Spleen (tissue), 11 donors: Measurements from ENCODE around the gene SLC38A11. TPM values are rescaled to one million over a fixed set of nuclear protein-coding genes. Genes with fewer than 3 reads are reported as not detected.
"Not testable (repeated sequence)": the region's sequence is repeated elsewhere in the genome, so short reads cannot be mapped to it uniquely, and the experiment has no call there.

Experiments used
- DNase-seq: peaks from one replicate; pipeline ENCODE4 v3.0.0-alpha.2; 2020
- H3K27ac ChIP-seq, 8 donors: fragments of 200-600 bp; sonication (generic) in 7 of 8; 1 replicate in 4 of 8; 2 replicates in 4 of 8; pipeline versions ENCODE4 v1.5.0 to v1.8.0; 2016 to 2021; ENCODE audit warnings: inconsistent platforms in 4 of 8, mild to moderate bottlenecking in 4 of 8, moderate library complexity in 1 of 8
- H3K27me3 ChIP-seq, 7 donors: fragments of 200-600 bp; sonication (generic) in 6 of 7; replicated peaks in 1 of 7; 1 replicate in 4 of 7; 2 replicates in 3 of 7; pipeline versions ENCODE4 v1.5.0 to v1.8.0; 2016 to 2021; ENCODE audit warnings: inconsistent platforms in 3 of 7, mild to moderate bottlenecking in 1 of 7
- H3K36me3 ChIP-seq, 6 donors: fragments of 200-600 bp; sonication (generic) in 5 of 6; 1 replicate in 4 of 6; 2 replicates in 2 of 6; pipeline versions ENCODE4 v1.5.0 to v1.8.0; 2016 to 2021; ENCODE audit warnings: inconsistent platforms in 2 of 6
- H3K4me1 ChIP-seq, 6 donors: fragments of 200-600 bp; sonication (generic) in 5 of 6; 1 replicate in 3 of 6; 2 replicates in 3 of 6; pipeline versions ENCODE4 v1.5.0 to v1.8.0; 2016 to 2021; ENCODE audit warnings: inconsistent platforms in 3 of 6
- H3K4me3 ChIP-seq, 8 donors: fragments of 200-600 bp; sonication (generic) in 7 of 8; 1 replicate in 4 of 8; 2 replicates in 4 of 8; pipeline versions ENCODE4 v1.5.0 to v1.8.0; 2016 to 2021; ENCODE audit warnings: inconsistent platforms in 4 of 8, mild to moderate bottlenecking in 4 of 8, moderate library complexity in 2 of 8
- H3K9me3 ChIP-seq, 8 donors: fragments of 200-600 bp; sonication (generic) in 7 of 8; 1 replicate in 4 of 8; 2 replicates in 4 of 8; pipeline versions ENCODE4 v1.5.0 to v1.8.0; 2016 to 2021; ENCODE audit warnings: inconsistent platforms in 4 of 8
- POLR2A ChIP-seq, 3 donors: fragments of 450-650 bp; IDR thresholded peaks; one replicate each; pipeline ENCODE4 v1.5.1; 2017; ENCODE audit warnings: antibody characterized with exemption in 3 of 3, mild to moderate bottlenecking in 1 of 3
- POLR2AphosphoS5 ChIP-seq, 3 donors: sonication (generic); formaldehyde crosslinking; IDR thresholded peaks; one replicate each; pipeline ENCODE4 v1.5.1; 2017; ENCODE audit warnings: antibody characterized with exemption in 3 of 3
- WGBS, 5 donors: extraction: QIAGEN DNeasy Blood & Tissue Kit in 3 of 5; methylation state at CpG; one replicate each; pipeline versions ENCODE4 v1.1.5 to v1.1.7; 2013 to 2018; 5-methylcytosine and 5-hydroxymethylcytosine counted together
- intact Hi-C: fragments of 100-400 bp; cut with DNase I; formaldehyde crosslinking; loops from one replicate; pipeline ENCODE4 v1.15.0; 2023; ENCODE audit warnings: low total_unique reads
- polyA plus RNA-seq, 3 donors: library from polyadenylated mRNA; stranded (reverse); fragments of 200-250 nt; gene quantifications; one replicate each; pipeline ENCODE4 v1.2.1, GENCODE V29; 2013
- total RNA-seq, 7 donors: library from RNA; depleted of rRNA in 3 of 7; stranded (reverse); fragments of >200 nt in 3 of 7; fragmentation: NEBNext Ultra II Directional in 4 of 7; extraction: Animal tissue kit (Norgen Biotek cat#: 25700) in 4 of 7; gene quantifications; one replicate each; pipeline versions ENCODE4 v1.1.0 to v1.2.1, GENCODE V29; 2016 to 2021
- TF ChIP-seq, protein P1 (sequence below), 11 experiments: fragments of 200-600 bp in 7 of 11; fragments of 450-650 bp in 4 of 11; sonication (generic) in 4 of 11; IDR thresholded peaks in 8 of 11; conservative IDR thresholded peaks in 3 of 11; 1 replicate in 7 of 11; 2 replicates in 4 of 11; pipeline versions ENCODE4 v1.4.0 to v1.8.0; 2016 to 2021; ENCODE audit warnings: antibody characterized with exemption in 11 of 11, inconsistent platforms in 4 of 11, mild to moderate bottlenecking in 1 of 11
- donor health status: healthy with polysubstance abuse.
- donor health status: DM: no; HTN: no; CAD: no; lungs with moderate emphysema.
- donor health status: DM: no; HTN: no; CAD: no.
- donor health status: Bipolar disorder and iron deficiency.
- donor health status: healthy.
- donor health status: DM: no; HTN: no; CAD: no.
- donor health status: DM: yes; HTN: yes; CAD: no.

SLC38A11 gene
- total and polyA plus RNA-seq, 10 donors: 5.8 to 48.6 (median 24.5) TPM

DNA sequence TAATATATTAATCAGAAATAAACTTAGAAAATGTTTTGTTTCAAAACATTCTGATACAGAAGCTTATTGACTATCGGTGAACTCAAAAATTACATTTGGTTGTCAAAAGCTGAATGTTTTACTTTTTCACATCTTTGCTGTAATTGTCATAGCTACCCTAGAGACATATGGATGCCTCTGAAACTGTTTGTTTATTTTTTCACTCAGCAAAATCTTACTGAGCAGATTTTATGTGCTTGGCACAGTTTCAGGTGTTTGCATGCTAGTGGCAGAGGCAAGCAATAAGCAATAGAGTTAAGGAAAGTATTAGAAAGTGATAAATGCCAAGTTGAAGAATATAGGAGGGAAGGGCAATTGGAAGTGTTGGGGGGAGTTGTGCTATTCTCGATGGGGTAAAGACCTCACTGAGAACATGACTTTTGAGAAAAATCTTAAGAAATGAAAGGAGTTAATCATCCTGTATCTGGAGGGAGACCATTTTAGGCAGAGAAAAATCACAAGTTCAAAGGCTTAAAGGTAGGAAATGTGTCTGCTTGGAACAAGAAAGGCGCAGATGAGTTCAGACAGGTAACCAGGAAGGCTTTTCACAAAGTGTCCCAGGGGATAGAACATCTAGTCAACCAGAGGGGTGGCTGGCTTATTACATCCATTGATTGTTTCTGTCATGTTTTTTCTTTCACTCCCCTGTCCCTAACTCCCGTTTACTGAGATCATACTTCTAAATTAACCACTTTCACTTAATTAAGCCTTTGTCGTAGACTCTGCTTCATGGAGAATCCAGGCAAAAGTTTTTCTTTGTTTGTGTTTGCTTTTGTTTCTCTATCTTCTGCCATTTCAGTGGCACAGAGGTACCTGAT, 86.5 kb downstream of the SLC38A11 start:
- no peaks in the 10 kb centered on the region for H3K27me3 ChIP-seq
- DNase-seq: no peak
- no peak overlapping the region for H3K27ac ChIP-seq
- no peaks in the 10 kb centered on the region for H3K9me3 ChIP-seq
- no peak overlapping the region for H3K4me3 ChIP-seq
- H3K4me1 ChIP-seq: peaks cover 0 to 14% (median 0%) of the 10 kb centered on the region in 6 donors
- 84 to 90% (median 88%) methylated on average over 5 of the region's 5 CpGs for WGBS, 5 donors
- intact Hi-C loops: no loop called here
- no peak for TF ChIP-seq POLR2A (IDR thresholded peaks at IDR 0.05)
- no peak for TF ChIP-seq POLR2AphosphoS5 (IDR thresholded peaks at IDR 0.05)
- TF ChIP-seq, protein P1, sequence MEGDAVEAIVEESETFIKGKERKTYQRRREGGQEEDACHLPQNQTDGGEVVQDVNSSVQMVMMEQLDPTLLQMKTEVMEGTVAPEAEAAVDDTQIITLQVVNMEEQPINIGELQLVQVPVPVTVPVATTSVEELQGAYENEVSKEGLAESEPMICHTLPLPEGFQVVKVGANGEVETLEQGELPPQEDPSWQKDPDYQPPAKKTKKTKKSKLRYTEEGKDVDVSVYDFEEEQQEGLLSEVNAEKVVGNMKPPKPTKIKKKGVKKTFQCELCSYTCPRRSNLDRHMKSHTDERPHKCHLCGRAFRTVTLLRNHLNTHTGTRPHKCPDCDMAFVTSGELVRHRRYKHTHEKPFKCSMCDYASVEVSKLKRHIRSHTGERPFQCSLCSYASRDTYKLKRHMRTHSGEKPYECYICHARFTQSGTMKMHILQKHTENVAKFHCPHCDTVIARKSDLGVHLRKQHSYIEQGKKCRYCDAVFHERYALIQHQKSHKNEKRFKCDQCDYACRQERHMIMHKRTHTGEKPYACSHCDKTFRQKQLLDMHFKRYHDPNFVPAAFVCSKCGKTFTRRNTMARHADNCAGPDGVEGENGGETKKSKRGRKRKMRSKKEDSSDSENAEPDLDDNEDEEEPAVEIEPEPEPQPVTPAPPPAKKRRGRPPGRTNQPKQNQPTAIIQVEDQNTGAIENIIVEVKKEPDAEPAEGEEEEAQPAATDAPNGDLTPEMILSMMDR (IDR thresholded peaks at IDR 0.05 in 8 of 11, conservative IDR thresholded peaks at IDR 0.05 in 3 of 11): no peak
- H3K36me3 ChIP-seq: no peaks in the 10 kb centered on the region

DNA sequence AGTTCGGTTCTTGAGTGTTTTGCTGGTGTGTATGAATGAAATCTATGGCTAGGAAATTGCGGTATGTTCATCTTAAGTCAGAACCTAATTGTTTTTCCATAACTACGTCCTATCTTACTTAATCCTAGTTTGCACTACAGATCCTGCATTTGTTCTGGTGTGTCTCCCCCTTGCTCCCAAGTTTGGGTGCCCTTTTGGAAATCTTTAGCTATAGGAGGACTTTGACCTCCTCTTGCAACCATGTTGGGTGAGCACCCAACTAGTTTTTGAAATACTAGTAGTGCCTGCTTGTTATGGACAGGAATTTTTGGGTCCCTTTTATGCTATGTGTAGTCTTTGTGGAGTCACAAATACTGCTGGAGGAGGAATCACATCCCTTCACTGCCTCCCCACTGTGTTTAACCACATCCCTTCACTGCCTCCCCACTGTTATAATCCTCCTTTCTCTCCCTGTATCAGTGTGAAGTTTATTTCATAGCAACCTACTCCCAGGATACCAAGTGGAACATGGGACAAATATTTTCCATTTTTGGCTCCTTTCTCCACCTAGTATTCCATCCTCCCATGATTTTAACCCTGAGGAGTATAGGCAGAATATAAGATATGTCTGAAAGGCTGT, 87.4 kb downstream of the SLC38A11 start:
- WGBS, 5 donors: 55 to 73% (median 57%) methylated on average over 3 of the region's 3 CpGs
- no peak for TF ChIP-seq POLR2AphosphoS5 (IDR thresholded peaks at IDR 0.05)
- TF ChIP-seq POLR2A (IDR thresholded peaks at IDR 0.05): no peak
- TF ChIP-seq, protein P1 (IDR thresholded peaks at IDR 0.05 in 8 of 11, conservative IDR thresholded peaks at IDR 0.05 in 3 of 11): no peak
- no peaks in the 10 kb centered on the region for H3K36me3 ChIP-seq
- H3K4me3 ChIP-seq: no peak overlapping the region
- no peaks in the 10 kb centered on the region for H3K9me3 ChIP-seq
- no peak overlapping the region for H3K27ac ChIP-seq
- no peaks in the 10 kb centered on the region for H3K27me3 ChIP-seq
- no peak for DNase-seq
- peaks cover 0 to 14% (median 0%) of the 10 kb centered on the region in 6 donors for H3K4me1 ChIP-seq
- intact Hi-C loops: no loop called here

DNA sequence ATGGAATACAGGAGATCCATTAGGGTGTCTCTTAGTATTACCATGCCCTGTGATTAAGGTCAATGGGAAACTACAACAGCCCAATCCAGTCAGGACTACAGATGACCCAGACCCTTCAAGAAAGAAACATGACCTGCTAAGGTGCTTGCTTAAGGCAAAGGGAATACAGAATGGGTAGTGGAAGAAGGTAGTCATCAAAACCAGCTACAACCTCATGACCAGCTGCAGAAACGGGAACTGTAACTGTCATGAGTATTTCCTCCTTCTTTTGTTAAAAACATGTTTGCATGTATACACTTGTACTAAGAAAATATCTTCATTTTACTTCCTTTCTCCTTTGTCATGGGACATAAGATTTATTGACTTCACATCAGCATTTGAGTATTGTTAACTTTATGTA, 88.9 kb downstream of the SLC38A11 start:
- H3K36me3 ChIP-seq, intact Hi-C loops, DNase-seq, H3K9me3 ChIP-seq, H3K4me3 ChIP-seq, H3K27me3 ChIP-seq: not testable (repeated sequence)
- WGBS, 5 donors: 13 to 39% (median 34%) methylated on average over 1 of the region's 1 CpG
- Histone ChIP-seq H3K4me1 (peaks cover 0 to 14% (median 0%) of the 10 kb centered on the region in 6 donors), H3K27ac (peak overlapping the region in 7 of 8 donors; percentile 23 to 78 (median 58))

DNA sequence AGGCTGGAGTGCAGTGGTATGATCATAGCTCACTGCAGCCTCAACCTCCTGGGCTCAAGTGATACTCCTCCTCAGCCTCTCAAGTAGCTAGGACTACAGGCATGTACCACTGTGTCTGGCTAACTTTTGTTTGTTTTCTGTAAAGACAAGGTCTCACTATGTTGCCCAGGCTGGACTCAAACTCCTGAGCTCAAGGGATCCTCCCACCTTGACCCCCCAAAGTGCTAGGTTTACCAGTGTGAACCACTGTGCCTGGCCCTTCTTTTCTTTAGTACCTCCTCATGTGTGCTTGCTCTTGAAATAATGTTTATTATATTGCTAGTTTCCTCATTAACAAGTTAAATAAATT, 94.7 kb downstream of the SLC38A11 start:
- no peak for TF ChIP-seq POLR2A (IDR thresholded peaks at IDR 0.05)
- no peak for TF ChIP-seq POLR2AphosphoS5 (IDR thresholded peaks at IDR 0.05)
- TF ChIP-seq, protein P1 (IDR thresholded peaks at IDR 0.05 in 8 of 11, conservative IDR thresholded peaks at IDR 0.05 in 3 of 11): no peak
- no peak overlapping the region for H3K27ac ChIP-seq
- no peak for DNase-seq
- H3K27me3 ChIP-seq: no peaks in the 10 kb centered on the region
- no peaks in the 10 kb centered on the region for H3K9me3 ChIP-seq
- H3K4me3 ChIP-seq: no peak overlapping the region
- intact Hi-C loops: no loop called here
- H3K36me3 ChIP-seq: no peaks in the 10 kb centered on the region
- no peaks in the 10 kb centered on the region for H3K4me1 ChIP-seq

DNA sequence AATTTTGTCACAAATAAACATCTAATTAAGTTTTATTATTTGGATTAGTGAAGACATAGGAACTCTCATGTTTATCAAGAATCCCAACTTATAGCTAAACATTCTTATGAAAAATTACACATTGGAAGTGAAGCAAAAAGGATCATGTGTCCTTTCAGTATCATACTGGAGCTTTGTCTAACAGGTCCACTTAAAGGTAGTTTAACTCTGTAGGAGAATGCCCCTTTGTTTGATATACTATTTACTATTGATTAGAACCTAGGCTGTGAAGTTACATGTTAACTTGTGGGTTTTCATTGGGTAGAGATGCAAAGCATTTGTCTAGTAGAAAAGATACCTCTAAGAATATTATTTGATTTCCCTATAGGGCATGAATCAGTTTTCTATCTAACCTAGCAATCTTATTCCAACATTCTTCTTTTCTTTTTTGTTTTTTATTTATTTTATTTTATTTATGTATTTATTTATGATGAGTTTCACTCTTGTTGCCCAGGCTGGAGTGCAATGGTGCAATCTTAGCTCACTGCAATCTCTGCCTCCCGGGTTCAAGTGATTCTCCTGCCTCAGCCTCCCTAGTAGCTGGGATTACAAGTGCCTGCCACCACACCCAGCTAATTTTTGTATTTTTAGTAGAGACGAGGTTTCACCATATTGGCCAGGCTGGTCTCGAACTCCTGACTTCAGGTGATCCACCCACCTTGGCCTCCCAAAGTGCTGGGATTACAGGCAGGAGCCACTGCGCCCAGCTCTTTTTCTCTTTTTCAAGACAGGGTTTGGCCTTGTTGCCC, 95.2 kb downstream of the SLC38A11 start:
- intact Hi-C loops: not testable (repeated sequence)

More for the DNA sequence above, 95.2 kb downstream of the SLC38A11 start:
- H3K27me3 ChIP-seq, H3K27ac ChIP-seq, H3K9me3 ChIP-seq, H3K36me3 ChIP-seq, H3K4me1 ChIP-seq, H3K4me3 ChIP-seq: not testable (repeated sequence)
- 86 to 97% (median 94%) methylated on average over 4 of the region's 4 CpGs for WGBS, 5 donors
- peak; percentile 35 for DNase-seq
